MM.1S (cell line): ENCODE data around the gene HOXB5.

Experiments
- CTCF ChIP-seq: fragments of 300-600 bp; sonication (generic); IDR thresholded peaks from 2 replicates; pipeline ENCODE4 v1.5.1; 2016; ENCODE audit warnings: antibody characterized with exemption, low read length, mixed read lengths
- EZH2 ChIP-seq: fragments of 300-600 bp; sonication (generic); optimal IDR thresholded peaks from 2 replicates; pipeline ENCODE3; 2017; ENCODE audit warnings: low read depth, mild to moderate bottlenecking, antibody characterized with exemption, low read length, mixed read lengths
- EZH2phosphoT487 ChIP-seq: fragments of 300-600 bp; sonication (generic); IDR thresholded peaks from 2 replicates; pipeline ENCODE4 v1.6.1; 2018; ENCODE audit warnings: antibody characterized with exemption, low read length

DNA sequence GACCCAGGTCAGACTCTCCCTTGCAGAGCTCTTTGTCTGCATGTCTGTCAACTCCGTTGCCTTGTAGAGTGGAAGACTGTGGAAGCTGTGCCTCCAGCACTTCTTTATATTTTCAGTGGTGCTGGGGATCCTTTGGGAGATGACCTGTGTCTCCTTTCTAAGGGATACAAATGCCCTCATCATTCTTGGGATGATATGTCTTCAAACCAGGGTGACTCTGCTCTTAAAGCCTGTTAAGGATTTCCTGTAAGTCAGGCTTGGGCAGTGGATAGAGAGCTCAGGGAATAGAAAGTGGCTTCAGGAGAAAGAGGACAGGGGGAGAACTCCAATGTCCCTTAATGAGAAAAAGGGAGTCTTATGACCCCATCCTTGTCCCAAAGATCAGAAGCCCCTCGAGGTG is 5.1 kb downstream of the HOXB5 start:
- no peak for TF ChIP-seq CTCF
- TF ChIP-seq EZH2: no peak
- TF ChIP-seq EZH2phosphoT487: no peak
